Anterior cingulate cortex (tissue), 58 donors: ENCODE data around the gene TSEN54.

Experiments
- DNase-seq, 58 donors: peaks; one replicate each; lab custom pipeline; 2025; lab: John Stamatoyannopoulos, UW

TSEN54 gene

DNA sequence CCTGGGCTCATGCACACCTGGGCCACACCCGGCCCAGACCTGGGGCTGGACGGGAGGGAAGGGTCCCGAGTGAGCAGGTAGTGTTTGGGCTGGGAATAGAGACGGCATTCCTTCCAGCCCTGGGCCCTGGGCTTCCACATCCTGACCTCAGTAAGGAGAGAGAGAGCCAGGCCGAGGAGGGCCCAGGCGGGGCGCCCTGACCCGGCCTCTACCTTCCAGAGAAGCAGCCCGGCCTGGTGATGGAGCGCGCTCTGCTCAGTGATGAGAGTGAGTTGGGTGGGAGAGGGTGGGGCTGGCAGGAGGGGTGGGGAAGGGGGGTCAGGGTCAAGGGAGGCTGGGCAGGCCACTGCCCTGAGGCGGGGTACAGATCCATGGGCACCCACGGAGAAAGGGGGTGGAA lies 57.7 kb downstream of the TSEN54 start:
- no peak for DNase-seq
